Measurements from ENCODE around the gene GPR156.

GPR156 gene

GRCh38 chr3:120145542-120146285 is 139.3 kb downstream of the GPR156 start:
- Histone ChIP-seq H3K4me1 (ENCODE audit: low read length) (peaks cover 35% of the 10 kb centered on the region), H3F3A (ENCODE audit: insufficient read depth, low read length) (peaks cover 17% of the 10 kb centered on the region), H2AFZ (ENCODE audit: low read length) (0 out of 2 replicates have a peak overlapping the region, but pooled peaks have one; percentile 3), H3K9me2 (replicated peaks; ENCODE audit: insufficient read depth, low read length) (no peaks in the 10 kb centered on the region), H3K36me3 (replicated peaks; ENCODE audit: insufficient read depth, low read length) (no peaks in the 10 kb centered on the region), H3K4me3 (ENCODE audit: low read length) (no peak overlapping the region), H3K27ac (ENCODE audit: low read length) (no peak overlapping the region), H4K20me1 (ENCODE audit: insufficient read depth, low read length) (no peaks in the 10 kb centered on the region), H3K9me3 (replicated peaks; ENCODE audit: insufficient read depth, low read length) (no peaks in the 10 kb centered on the region), H3K4me2 (ENCODE audit: low read depth, low read length) (no peak overlapping the region), H3K27me3 (replicated peaks; ENCODE audit: insufficient read depth, low read length) (no peaks in the 10 kb centered on the region), H3K9ac (ENCODE audit: low read length) (no peak overlapping the region), H3K79me2 (ENCODE audit: low read length) (no peaks in the 10 kb centered on the region)
- TF ChIP-seq EZH2phosphoT487 (IDR thresholded peaks at IDR 0.05; ENCODE audit: low read length): no peak
- no peak for TF ChIP-seq CTCF (IDR thresholded peaks at IDR 0.05; ENCODE audit: low read length)
- no peak for TF ChIP-seq EZH2 (optimal IDR thresholded peaks at IDR 0.05; ENCODE audit: low read depth, low read length)
- DNase-seq: peak; percentile 20

- Histone ChIP-seq H3K36me3 (replicated peaks; ENCODE audit: insufficient read depth, low read length) (no peaks in the 10 kb centered on the region), H3K79me2 (ENCODE audit: low read length) (no peaks in the 10 kb centered on the region), H3K4me2 (ENCODE audit: low read depth, low read length) (no peak overlapping the region), H4K20me1 (ENCODE audit: insufficient read depth, low read length) (no peaks in the 10 kb centered on the region), H3K27ac (ENCODE audit: low read length) (no peak overlapping the region), H3K9me2 (replicated peaks; ENCODE audit: insufficient read depth, low read length) (no peaks in the 10 kb centered on the region), H3K9me3 (replicated peaks; ENCODE audit: insufficient read depth, low read length) (no peaks in the 10 kb centered on the region), H3K27me3 (replicated peaks; ENCODE audit: insufficient read depth, low read length) (no peaks in the 10 kb centered on the region), H3K4me3 (ENCODE audit: low read length) (no peak overlapping the region), H3K9ac (ENCODE audit: low read length) (no peak overlapping the region), H3F3A (ENCODE audit: insufficient read depth, low read length) (peaks cover 17% of the 10 kb centered on the region), H3K4me1 (ENCODE audit: low read length) (peaks cover 35% of the 10 kb centered on the region), H2AFZ (ENCODE audit: low read length) (no peak overlapping the region)
- DNase-seq: no peak
- TF ChIP-seq EZH2phosphoT487 (IDR thresholded peaks at IDR 0.05; ENCODE audit: low read length) (no peak), CTCF (IDR thresholded peaks at IDR 0.05; ENCODE audit: low read length) (no peak), EZH2 (optimal IDR thresholded peaks at IDR 0.05; ENCODE audit: low read depth, low read length) (no peak)
These were observed 140.8 kb downstream of the GPR156 start for GRCh38 chr3:120144267-120144666.

- Histone ChIP-seq H3K9me2 (replicated peaks; ENCODE audit: insufficient read depth, low read length) (no peaks in the 10 kb centered on the region), H3K4me1 (ENCODE audit: low read length) (peaks cover 31% of the 10 kb centered on the region), H3K4me3 (ENCODE audit: low read length) (no peak overlapping the region), H3K79me2 (ENCODE audit: low read length) (no peaks in the 10 kb centered on the region), H3K4me2 (ENCODE audit: low read depth, low read length) (no peak overlapping the region), H3F3A (ENCODE audit: insufficient read depth, low read length) (peaks cover 15% of the 10 kb centered on the region), H3K27me3 (replicated peaks; ENCODE audit: insufficient read depth, low read length) (no peaks in the 10 kb centered on the region), H3K36me3 (replicated peaks; ENCODE audit: insufficient read depth, low read length) (no peaks in the 10 kb centered on the region), H3K9ac (ENCODE audit: low read length) (no peak overlapping the region), H3K9me3 (replicated peaks; ENCODE audit: insufficient read depth, low read length) (no peaks in the 10 kb centered on the region), H4K20me1 (ENCODE audit: insufficient read depth, low read length) (no peaks in the 10 kb centered on the region), H3K27ac (ENCODE audit: low read length) (no peak overlapping the region), H2AFZ (ENCODE audit: low read length) (no peak overlapping the region)
- DNase-seq: no peak
- TF ChIP-seq EZH2 (optimal IDR thresholded peaks at IDR 0.05; ENCODE audit: low read depth, low read length) (no peak), CTCF (IDR thresholded peaks at IDR 0.05; ENCODE audit: low read length) (no peak), EZH2phosphoT487 (IDR thresholded peaks at IDR 0.05; ENCODE audit: low read length) (no peak)
These were observed 141.3 kb downstream of the GPR156 start for GRCh38 chr3:120143676-120144075.

All from MM.1S (cell line).